ENCODE results near the gene SET.
A peak's percentile ranks its signal among the peaks of the same experiment; 100 is the strongest.
"Not testable (repeated sequence)": the region's sequence is repeated elsewhere in the genome, so short reads cannot be mapped to it uniquely, and the experiment has no call there.

SET gene, protein sequence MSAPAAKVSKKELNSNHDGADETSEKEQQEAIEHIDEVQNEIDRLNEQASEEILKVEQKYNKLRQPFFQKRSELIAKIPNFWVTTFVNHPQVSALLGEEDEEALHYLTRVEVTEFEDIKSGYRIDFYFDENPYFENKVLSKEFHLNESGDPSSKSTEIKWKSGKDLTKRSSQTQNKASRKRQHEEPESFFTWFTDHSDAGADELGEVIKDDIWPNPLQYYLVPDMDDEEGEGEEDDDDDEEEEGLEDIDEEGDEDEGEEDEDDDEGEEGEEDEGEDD

DNA sequence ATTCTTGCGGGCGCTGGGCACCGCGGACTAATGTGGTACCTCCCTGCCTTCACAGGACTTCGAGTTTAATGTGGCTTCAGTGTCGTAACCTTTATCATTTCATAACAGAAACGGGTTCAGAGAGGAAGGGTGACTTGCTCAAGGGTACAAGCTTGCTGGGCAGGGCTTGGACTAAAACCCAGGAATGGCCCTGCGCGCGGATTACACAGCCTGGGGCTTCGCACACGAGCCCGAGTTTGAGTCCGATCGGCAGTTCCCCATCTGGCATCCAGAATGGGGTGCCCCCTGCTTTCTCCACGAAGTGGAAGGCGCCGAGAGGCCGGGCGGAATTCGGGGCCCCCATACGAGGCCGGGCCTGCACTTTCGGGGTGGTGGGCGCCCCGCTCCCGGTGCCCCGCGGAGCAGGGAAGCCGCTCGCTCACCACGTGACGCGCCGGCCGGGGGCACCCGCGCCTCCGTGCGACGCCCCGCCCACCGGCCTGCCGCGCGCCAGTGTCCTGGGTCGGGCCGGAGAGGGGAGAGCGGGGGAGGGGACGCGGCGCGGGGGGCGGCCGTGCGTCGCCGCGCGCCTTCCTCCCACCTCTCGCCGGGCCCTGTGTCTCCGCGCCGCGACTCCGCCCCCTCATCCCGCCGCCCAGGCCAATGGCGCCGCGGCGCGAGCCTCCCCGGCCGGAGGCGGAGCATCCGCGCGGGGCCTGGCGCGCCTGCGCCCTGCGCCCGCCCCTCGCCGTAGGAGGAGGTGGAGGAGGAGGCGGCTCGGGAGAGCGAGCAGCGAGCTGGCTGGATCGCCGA is at the start of gene SET:
SET (plus strand) TSS at position 722 of the 792 bp plus-strand sequence. CDS start 361 bp downstream, outside the sequence.
- H3K27ac ChIP-seq = peak within 1 kb of the TSS; percentile 93
- no peak for TF ChIP-seq ZFX (IDR thresholded peaks at IDR 0.05)
- TF ChIP-seq CTCF (conservative IDR thresholded peaks at IDR 0.05) = no peak

DNA sequence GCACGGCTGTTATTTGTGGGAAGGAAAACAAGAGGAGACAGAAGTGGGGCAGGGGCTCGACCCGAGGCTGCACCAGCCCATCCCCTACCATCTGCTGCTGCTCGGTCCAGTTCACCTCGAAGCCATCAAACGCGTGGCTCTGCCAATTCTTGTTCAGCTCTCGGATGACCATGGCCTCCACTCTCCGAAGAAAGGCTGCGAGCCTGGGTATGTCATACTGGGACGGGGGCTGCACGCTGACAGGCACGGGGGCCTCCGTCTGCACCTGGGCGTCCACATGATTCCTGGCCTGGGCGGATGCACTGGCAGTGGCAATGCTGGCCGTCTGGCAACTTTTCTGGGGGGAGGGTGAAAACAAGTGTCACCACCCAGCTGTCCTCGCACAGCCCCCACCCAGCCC is 48.4 kb upstream of the SET start:
- TF ChIP-seq CTCF (conservative IDR thresholded peaks at IDR 0.05) (no peak), ZFX (IDR thresholded peaks at IDR 0.05) (no peak)
- H3K27ac ChIP-seq = no peak overlapping the region

DNA sequence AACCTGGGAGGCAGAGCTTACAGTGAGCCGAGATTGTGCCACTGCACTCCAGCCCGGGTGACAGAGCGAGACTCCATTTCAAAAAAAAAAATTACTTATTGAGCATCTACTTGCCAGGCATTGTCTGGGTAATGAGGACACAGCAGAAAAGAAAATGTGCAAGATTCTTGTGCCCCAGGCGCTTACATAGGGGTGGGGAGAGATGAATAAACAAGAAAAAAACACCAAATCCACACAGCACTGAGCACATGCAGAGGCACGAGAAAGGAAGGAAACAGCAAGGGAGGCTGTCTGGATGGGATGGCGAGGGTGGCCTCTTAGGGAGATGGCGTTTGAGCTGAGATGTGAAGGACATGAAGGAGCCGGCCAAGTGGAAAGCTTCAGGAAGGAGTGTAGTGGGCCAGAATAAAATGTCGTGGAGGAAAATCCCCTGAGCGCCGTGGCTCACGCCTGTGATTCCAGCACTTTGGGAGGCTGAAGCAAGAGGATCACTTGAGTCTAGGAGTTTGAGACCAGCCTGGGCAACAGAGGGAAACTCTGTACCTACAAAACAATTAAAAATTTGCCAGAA is 46.3 kb upstream of the SET start:
- TF ChIP-seq CTCF (conservative IDR thresholded peaks at IDR 0.05) (no peak), ZFX (IDR thresholded peaks at IDR 0.05) (no peak)

GRCh38 chr9:128643519-128644300 is 45.3 kb upstream of the SET start:
- H3K27ac ChIP-seq = no peak overlapping the region
- TF ChIP-seq ZFX (IDR thresholded peaks at IDR 0.05) = no peak
- no peak for TF ChIP-seq CTCF (conservative IDR thresholded peaks at IDR 0.05)

More for the DNA sequence above, 46.3 kb upstream of the SET start:
- H3K27ac ChIP-seq = no peak overlapping the region

- not testable (repeated sequence) for H3K27ac ChIP-seq
Measured at GRCh38 chr9:128648206-128648605, 40.8 kb upstream of the SET start.

- TF ChIP-seq ZFX (IDR thresholded peaks at IDR 0.05) = no peak
- TF ChIP-seq CTCF (conservative IDR thresholded peaks at IDR 0.05) = no peak
- H3K27ac ChIP-seq = no peak overlapping the region
Measured at GRCh38 chr9:128651798-128652197, 37.2 kb upstream of the SET start.

GRCh38 chr9:128653908-128654307 is 35.1 kb upstream of the SET start:
- TF ChIP-seq CTCF (conservative IDR thresholded peaks at IDR 0.05) = no peak
- no peak for TF ChIP-seq ZFX (IDR thresholded peaks at IDR 0.05)
- no peak overlapping the region for H3K27ac ChIP-seq

Measured in C4-2B (cell line).